GM19239 (cell line): ENCODE results near the gene SDHAF3.
A peak's percentile ranks its signal among the peaks of the same experiment; 100 is the strongest.
"Not testable (repeated sequence)": the region's sequence is repeated elsewhere in the genome, so short reads cannot be mapped to it uniquely, and the experiment has no call there.

Experiments
- DNase-seq: peaks from one replicate; pipeline ENCODE4 v3.0.0; 2011; ENCODE audit warnings: low spot score; ENCODE audit not compliant: insufficient read length
- FAIRE-seq: peaks from 2 replicates; lab custom pipeline; 2011; peaks lifted over from hg19 to GRCh38; lab: Jason Lieb, UNC

SDHAF3 gene

DNA sequence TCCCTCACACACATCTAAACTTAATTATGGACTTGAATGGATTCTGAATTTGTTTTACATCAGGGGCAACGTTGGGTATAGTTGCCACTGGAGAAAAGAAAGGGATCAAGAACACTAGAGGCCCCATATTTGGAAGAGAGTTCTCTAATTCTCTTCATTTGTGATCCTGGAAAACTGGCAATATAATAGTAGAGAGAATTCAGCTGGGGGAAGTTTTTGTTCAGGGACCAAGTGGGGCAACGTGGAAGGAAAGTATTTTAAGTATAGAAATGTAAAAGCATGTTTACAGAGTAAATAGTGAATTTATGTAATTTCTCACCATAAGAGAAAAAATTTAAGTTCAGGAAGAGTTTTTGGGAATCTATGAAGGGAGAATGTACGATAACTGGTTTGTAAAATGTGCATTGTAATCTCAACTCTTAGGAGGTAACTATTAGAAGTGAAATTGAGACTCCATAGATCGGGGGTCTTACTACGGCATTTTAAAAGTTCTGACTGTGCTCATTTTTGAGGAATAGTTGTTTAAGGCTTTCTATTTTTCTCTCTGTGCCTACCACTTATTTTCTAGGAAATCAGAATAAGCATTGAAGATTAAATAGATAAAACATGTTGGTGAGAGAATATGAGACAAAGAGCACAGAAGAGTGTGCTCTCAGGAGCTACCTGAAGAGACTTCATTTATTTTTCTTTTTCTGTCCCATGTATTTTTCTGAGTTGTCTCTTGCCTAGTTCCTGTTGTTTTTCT, 3.4 kb downstream of the SDHAF3 start:
- FAIRE-seq: no peak
- no peak for DNase-seq

DNA sequence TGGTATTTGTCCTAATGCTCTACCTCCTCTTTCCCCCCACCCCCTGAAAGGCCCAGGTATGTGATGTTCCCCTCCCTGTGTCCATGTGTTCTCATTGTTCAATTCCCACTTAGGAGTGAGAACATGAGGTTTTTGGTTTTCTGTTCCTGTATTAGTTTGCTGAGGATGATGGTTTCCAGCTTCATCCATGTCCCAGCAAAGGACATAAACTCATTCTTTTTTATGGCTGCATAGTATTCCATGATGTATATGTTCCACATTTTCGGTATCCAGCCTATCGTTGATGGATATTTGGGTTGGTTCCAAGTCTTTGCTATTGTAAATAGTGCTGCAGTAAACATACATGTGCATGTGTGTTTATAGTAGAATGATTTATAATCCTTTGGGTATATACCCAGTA, 5.6 kb downstream of the SDHAF3 start:
- not testable (repeated sequence) for FAIRE-seq, DNase-seq

GRCh38 chr7:97126483-97127171, 9.1 kb downstream of the SDHAF3 start:
- DNase-seq (no peak), FAIRE-seq (no peak)

- FAIRE-seq: no peak
These were observed 11.2 kb downstream of the SDHAF3 start for GRCh38 chr7:97128736-97129135.

DNA sequence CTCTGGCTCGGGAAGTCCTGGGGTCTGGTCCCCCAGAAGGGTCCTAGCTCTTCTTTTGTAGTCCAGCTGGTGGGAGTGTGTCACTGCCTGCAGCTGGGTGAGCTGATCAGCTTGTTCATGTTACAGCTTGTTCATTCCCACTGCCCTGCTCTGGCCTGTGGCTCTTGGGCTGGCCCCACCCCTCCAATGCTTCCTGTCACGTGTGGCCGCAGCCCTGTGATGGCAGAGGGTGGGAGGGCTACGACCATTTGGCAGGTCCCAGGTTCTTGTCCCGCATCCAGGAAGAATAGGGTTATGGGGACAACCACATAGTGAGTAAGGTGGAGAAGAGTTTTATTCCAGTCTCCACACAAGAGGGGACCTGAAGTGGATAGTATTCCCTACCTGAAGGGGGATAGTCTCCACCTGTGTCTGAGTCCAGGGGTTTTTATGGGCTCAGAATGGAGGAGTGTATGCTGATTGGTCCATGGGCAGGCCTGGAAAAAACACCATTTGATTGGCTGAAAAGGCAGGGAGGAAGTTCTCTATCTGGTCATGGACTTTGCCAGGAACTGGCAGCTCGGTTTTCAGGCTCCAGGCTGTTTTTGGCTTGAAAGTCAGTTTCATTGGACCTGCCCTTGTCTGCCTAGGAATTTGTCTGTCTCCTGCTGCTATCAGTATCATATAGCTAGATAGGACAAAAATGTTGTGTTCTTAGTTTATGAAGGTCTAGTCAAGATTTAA, 13.1 kb downstream of the SDHAF3 start:
- FAIRE-seq (no peak), DNase-seq (no peak)

More at GRCh38 chr7:97128736-97129135, 11.2 kb downstream of the SDHAF3 start:
- DNase-seq: no peak

DNA sequence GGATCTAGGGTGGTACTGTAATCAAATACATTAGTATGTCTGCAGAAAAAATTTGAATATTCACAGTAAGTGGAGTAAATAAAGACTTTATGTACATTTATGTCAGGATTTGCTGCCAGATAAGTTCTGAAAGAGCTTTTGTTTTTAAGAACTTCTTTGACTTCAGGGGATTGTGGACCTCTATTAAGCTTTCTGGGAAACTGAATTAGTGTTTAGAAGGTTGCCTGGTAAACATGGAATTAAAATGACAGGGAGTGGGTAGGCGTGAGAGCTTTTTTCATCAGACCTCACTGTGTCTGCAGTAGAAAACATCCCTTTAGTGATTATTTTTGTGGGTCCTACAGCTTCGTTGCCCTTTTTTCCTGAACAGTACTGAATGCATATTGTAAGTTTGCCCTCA, 15.7 kb downstream of the SDHAF3 start:
- DNase-seq: no peak
- FAIRE-seq: no peak

DNA sequence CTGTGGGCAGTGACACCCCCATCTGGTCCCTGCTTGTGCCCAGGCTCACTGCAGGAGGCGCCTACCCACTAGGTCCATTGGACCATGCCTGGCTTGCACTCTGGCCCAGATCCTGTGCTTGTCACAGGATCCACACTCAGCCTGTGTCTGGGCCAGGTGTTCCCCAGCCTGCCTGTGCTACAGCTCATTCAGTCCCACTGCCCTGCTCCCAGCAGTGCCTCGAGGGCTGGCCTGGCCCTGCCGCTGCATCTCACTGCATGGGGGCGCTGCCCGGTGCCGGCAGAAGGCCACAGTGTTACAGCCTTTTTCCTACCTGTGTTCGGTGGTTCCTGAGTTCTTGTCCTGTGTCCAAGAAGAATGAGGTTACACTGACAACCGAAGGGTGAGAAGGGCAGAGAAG, 21.3 kb downstream of the SDHAF3 start:
- FAIRE-seq: no peak
- no peak for DNase-seq

DNA sequence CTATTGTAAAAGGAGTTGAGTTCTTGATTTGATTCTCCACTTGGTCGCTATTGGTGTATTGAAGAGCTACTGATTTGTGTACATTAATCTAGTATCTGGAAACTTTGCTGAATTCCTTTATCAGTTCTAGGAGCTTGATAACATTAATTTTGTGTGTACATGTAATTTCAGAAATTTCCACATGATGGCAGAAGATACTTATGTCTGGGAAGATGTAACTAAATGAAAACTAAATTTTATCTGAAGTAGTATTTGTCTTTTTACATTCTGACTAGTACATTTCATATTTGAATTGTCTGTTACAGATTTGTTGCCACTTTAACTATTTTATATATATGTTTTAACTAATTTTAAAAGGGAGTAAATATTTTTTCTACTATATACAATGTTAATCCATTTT, 27.6 kb downstream of the SDHAF3 start:
- peak; percentile 35 for FAIRE-seq
- no peak for DNase-seq

- DNase-seq: no peak
- FAIRE-seq: no peak
These were observed 32.3 kb downstream of the SDHAF3 start for GRCh38 chr7:97149843-97150242.

GRCh38 chr7:97155897-97156418, 38.5 kb downstream of the SDHAF3 start:
- FAIRE-seq: no peak
- no peak for DNase-seq

- not testable (repeated sequence) for DNase-seq, FAIRE-seq
These were observed 42.5 kb downstream of the SDHAF3 start for GRCh38 chr7:97159984-97160383.

- not testable (repeated sequence) for DNase-seq, FAIRE-seq
These were observed 44.1 kb downstream of the SDHAF3 start for GRCh38 chr7:97161609-97162008.

DNA sequence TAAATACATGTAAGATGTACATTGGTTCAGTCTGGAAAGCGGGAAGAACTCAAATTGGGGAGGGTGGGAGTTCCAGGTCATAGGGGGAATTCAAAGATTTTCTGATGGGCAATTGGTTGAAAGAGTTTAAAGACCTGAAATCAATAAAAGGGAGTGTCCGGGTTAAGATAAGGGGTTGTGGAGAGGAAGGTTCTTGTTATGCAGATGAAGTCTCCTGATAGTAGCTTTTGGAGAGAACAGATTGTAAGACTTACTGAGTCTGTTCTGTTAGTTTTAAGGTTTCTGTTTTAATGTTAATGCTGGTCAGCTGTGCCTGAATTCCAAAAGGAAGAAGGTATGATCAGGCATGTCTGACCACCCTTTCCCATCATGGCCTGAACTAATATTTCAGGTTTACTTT, 48.8 kb downstream of the SDHAF3 start:
- no peak for DNase-seq
- no peak for FAIRE-seq

GRCh38 chr7:97167176-97167575, 49.7 kb downstream of the SDHAF3 start:
- FAIRE-seq (no peak), DNase-seq (no peak)

DNA sequence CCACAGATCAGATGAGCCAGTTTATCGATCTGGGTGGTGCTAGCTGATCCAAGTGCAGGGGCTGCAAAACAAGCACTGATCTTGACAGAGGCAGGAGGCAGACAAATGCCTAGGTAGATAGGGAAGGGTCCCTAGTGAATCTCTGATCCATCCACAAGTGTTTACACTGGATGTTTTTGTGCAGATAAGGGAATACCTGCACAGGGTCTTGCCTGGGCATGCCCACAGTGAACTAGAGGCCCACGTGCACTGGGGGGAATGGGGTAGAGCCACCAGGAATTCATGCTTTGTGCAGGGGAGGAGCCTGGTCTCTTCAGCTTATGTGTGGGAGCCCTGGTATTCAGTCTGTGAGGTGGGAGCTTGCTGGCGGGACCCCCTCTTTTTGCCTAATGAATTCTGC, 50.3 kb downstream of the SDHAF3 start:
- no peak for FAIRE-seq
- no peak for DNase-seq

DNA sequence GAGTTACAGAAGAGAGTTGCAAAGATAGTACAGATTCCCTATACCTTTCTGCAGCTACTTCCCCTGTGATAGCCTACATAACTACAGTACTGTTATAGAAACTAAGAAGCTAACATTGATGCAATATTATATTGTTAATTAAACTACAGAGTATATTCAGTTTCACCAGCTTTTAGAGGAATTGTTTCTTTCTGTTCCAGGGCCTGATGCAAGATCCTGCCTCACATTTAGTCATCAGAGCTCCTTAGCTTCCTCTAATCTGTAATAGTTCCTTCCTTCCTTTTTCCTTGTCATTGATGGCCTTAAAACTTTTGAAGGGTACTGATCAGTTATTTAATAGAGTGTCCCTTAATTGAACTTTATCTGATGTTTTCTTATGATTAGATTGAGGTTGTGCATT, 56.8 kb downstream of the SDHAF3 start:
- no peak for DNase-seq
- no peak for FAIRE-seq

GRCh38 chr7:97179454-97180104, 62.1 kb downstream of the SDHAF3 start:
- DNase-seq: peak; percentile 35
- FAIRE-seq: peak; percentile 80

- no peak for DNase-seq
- FAIRE-seq: no peak
These were observed 69.6 kb downstream of the SDHAF3 start for GRCh38 chr7:97187067-97187466.

GRCh38 chr7:97196174-97196573, 78.7 kb downstream of the SDHAF3 start:
- not testable (repeated sequence) for FAIRE-seq, DNase-seq

DNA sequence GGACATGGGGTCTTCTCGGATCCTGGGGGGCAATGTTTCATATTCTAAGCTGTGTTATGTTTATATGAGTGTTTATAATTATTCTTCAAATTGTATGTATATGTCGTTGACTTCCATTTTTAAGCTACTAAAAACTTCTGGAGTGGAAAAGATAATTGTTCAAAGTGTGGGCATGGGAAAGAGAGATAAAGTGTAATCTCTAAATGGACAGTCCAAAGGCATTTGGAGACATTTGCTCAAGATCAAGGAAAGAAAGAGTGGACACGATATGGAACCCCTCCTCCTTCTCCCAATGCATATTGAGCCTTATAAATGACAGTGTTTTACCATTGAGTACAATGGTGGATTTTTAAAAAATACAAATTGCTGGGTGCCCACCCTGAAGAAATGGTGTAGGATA, 81.1 kb downstream of the SDHAF3 start:
- DNase-seq (no peak), FAIRE-seq (no peak)
